Smooth muscle cell of the brain vasculature (primary cell): ENCODE data around the gene ZNF300.
"Not testable (repeated sequence)": the region's sequence is repeated elsewhere in the genome, so short reads cannot be mapped to it uniquely, and the experiment has no call there.

ENCODE experiments used
- DNase-seq: peaks from one replicate; pipeline ENCODE4 v3.0.0-alpha.2; 2012; ENCODE audit warnings: low read depth, low spot score

The ZNF300 gene

DNA sequence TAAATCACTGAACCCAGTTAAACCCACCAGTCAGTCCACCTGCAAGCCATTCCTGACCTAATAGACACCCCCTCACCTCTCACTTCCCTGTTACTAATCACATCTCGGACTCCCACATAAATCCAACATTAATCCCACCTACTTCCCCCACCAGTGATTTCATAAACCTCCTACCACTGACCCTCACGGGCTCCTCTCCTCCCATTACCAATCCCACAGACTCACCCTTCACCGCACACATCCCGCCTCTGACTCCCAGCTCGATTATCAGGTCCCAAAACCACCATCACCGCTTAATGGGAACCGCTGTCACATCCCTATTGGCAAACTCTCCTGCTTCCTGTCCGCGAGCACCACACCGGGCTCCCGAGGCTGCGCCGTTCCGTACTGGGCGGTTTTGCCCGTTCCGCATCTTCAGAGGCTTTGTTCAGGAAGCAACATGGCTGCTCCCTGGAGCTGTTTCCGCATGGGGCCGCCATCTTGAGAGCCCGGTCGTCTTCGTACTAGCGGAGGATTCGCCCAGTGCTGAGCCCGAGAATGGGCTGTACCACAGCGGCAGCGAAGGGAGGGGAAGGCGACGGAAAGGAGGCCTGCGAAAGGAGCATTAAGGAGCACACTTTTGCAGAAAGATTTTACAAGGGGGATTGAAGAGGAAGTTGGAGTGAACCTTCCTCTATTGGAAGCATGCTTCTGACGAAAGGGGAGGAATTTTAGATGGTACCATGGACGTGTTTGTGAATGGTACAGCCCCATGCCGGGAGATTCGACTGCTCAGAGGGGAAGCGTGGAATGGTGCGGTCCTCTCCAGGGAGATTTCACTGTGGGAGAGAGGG lies at the start of gene ZNF300:
ZNF300 (minus strand) TSS at position 502 of the 833 bp plus-strand sequence. CDS start 1,825 bp downstream, outside the sequence.
- peak; percentile 90 for DNase-seq

DNA sequence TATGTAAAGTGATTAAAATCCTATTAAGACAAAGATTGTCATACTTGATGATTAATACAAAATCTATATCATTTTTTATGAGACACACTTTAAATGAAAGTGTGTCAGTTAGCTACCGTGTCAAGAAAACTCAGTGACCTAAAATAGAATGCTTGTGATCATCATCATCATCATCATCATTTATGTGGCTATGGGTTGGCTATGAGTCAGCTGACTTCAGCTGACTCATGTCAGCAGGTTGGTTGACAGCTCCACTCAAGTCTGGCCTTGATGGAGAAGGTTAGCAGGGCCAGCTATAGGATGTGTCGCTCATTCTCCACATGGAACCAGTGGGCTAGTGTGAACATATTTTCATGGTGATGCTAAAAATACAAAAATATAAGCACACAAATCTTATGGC lies 43.8 kb upstream of the ZNF300 start:
- DNase-seq, result no peak

DNA sequence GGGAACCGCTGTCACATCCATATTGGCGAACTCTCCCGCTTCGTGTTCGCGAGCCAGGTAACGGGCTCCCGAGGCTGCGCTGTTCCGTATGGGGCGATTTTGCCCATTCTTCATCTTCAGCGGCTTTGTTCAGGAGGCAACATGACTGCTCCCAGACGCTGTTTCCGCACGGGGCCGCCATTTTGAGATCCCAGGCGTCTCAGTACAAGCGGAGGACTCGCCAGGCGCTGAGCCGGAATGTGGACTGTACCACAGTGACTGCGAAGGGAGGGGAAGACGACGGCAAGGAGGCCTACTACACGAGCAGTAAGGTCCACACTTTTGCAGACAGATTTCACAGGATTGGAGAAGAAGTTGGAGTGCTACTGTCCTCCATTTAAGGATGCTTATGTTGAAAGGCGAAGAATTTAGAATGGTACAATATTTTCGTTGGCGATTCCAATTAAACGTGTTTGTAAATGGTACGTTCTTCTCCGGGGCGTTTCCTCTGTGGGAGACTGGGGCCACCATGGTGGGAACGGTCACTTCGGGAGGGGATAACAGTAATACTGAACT lies 41.6 kb upstream of the ZNF300 start:
- peak; percentile 81 for DNase-seq

DNA sequence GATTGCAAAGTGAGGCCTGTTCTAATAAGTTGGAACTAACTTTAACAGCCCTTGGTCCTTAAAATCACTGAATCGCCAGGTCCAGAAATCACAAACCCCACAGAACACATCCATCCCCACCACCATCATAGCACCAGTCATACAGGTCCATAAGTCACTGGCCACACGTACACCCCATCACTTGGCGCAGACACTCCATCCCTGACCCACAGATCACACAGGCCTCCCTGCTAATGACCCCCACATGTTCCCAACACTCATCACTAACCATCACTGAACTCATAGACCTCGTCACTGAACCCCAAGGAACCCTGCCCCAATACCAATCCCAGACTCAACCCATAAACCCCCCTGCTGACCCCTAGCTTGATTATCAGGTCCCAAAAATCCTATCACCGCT lies 41.2 kb upstream of the ZNF300 start:
- DNase-seq, result no peak

DNA sequence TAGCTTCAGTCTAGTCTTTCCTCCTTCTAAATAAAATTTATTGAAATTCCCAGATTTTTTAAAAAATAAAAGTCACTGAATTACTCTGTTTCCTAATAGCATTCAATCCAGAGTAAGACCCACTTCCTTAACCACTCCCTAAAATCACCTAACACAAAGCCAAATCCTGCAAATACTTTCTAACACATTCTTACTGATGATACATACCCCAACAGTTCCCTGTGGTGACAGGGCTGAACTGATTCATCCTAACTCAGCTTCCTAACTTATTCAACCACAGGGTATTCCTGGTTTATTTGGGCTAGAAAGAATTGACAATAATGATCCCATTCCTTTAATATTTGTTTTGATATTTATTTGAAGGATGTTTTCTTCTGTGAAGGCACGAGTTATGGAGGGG lies 40.7 kb upstream of the ZNF300 start:
- no peak for DNase-seq

DNA sequence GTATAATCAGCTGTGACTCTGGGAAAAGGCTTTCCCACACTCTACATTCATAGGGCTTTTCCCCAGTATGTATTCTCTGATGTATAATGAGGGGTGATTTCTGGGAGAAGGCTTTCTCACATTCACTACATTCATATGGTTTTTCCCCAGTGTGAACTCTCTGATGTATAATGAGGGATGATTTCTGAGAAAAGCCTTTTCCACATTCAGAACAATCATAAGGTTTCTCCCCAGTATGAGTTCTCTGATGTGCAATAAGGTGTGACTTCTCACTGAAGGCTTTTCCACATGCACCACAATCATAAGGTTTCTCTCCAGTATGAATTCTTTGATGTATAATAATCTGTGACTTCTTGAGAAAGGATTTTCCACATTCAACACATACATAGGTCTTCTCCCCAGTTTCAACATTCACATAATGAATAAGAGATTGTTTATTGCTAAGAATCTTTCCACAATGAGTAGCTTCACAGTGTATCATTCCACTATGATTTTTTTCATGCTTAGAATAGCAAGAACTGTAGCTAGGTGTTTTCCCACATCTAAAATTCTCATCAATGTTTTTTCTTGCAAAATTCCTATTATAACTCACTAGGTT lies 26.7 kb upstream of the ZNF300 start:
- DNase-seq, result no peak

GRCh38 chr5:150918613-150919012 lies 13.8 kb upstream of the ZNF300 start:
- no peak for DNase-seq

DNA sequence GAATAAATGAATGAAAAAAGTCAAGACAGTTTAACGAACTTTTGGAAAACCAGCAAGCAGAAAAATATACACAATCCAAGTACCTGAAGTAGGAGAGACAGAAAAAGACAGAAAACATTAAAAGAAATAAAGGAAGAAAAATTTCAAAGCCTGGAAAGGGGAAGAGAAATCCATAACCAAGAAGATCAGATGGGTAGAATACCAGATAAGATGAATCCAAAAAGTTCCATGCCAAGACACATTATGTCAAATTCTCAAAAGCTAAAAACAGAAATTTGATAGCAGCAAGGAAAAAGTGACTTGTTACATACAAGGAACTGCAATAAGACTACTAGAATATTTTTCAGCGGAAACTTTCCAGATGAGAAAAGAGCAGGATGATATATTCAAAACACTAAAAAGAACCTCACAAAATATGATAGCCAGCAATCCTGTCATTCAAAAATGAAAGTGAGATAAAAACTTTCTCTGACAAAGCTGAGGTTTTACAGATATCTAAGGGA lies 7.6 kb upstream of the ZNF300 start:
- no peak for DNase-seq

DNA sequence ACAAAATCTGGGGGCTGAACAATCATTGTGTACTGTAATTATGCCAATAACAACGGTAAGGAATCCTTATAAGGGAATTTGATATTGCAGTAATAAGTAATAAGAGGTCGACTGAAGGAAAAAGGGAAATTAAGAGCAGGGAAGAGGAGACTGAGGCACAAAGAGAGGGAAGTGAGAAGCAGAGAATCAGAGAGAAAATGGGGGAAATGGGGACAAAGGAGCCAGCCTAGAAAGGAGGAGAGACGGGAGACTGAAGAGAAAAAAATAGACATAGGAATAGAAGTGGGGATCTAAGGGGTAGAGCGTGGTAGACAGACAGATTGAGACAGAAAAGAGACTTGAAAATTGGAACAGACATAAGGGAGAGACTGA lies 518 bp upstream of the ZNF300 start:
- DNase-seq, result no peak

DNA sequence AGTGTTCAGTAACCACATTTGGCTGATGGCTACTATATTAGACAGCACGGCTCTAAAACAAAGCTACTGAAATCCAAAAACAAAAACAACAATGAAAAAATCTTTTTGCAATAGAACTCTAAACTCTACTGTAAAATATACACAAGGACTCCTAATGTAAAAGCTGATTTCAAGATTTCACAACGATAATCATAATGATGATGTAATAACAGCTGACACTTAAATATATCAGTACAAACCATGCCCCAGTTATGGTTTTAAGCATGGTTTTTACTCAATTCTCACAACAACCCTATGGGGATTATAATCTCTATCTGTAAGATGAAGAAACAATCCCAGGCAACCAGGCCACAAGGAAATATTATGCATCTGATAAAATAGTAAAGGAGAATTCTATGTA lies 3.3 kb downstream of the ZNF300 start:
- DNase-seq, result no peak

GRCh38 chr5:150895431-150896428 lies 9.1 kb downstream of the ZNF300 start:
- no peak for DNase-seq

- DNase-seq, result no peak
These were observed 25.4 kb downstream of the ZNF300 start for GRCh38 chr5:150879358-150879757.

DNA sequence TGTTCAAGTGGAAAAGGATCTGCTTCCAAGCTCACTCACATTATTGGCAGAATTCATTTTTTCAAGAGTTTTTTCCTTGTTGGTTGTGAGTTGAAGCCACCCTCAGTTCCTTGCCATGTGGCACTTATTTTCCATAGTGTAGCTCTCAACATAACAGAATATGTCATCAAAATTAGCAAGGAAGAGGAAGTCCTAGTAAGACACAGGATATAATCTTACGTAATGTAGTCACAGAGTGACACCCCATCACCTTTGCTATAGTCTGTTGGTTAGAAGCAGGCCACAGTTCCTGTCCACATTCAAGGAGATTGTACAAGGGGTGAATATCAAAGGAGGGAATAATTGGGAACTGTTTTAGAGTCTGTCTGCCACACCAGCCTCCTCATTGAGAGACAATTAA lies 42.7 kb downstream of the ZNF300 start:
- no peak for DNase-seq

- no peak for DNase-seq
These were observed 44.4 kb downstream of the ZNF300 start for GRCh38 chr5:150860246-150860821.

DNA sequence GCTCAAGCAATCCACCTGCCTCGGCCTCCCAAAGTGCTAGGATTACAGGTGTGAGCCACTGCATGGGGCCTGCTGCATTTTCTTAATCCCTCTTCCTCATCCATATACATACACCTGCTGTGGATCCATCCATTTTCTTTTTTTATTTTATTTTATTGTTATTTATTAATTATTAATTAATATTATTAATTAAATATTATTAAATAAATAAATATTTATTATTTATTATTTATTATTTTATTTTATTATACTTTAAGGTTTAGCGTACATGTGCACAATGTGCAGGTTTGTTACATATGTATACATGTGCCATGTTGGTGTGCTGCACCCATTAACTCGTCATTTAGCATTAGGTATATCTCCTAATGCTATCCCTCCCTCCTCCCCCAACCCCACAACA lies 48.1 kb downstream of the ZNF300 start:
- not testable (repeated sequence) for DNase-seq

- DNase-seq, result no peak
These were observed 51.2 kb downstream of the ZNF300 start for GRCh38 chr5:150853561-150853960.

DNA sequence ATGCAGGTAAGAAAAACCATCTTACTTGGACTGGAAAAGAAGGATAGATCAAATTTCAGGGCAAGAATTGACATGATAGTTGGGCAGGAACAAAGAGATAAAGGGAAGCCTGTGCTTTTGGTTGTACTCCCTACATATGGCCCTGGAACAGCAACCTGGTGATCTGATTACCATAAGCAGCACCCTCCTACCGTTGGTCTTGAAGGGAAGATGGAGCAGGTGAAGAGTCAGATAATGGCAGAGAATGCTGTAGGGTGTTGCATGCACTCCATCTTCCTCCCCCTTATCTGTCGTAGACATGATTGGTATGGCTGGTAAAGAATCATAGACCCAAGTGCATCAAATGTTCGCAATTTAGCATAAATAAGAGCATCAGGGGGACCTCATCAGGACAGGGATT lies 53.7 kb downstream of the ZNF300 start:
- DNase-seq, result no peak

GRCh38 chr5:150848271-150848670 lies 56.5 kb downstream of the ZNF300 start:
- DNase-seq, result no peak

- DNase-seq, result no peak
These were observed 57.5 kb downstream of the ZNF300 start for GRCh38 chr5:150847334-150847695.

DNA sequence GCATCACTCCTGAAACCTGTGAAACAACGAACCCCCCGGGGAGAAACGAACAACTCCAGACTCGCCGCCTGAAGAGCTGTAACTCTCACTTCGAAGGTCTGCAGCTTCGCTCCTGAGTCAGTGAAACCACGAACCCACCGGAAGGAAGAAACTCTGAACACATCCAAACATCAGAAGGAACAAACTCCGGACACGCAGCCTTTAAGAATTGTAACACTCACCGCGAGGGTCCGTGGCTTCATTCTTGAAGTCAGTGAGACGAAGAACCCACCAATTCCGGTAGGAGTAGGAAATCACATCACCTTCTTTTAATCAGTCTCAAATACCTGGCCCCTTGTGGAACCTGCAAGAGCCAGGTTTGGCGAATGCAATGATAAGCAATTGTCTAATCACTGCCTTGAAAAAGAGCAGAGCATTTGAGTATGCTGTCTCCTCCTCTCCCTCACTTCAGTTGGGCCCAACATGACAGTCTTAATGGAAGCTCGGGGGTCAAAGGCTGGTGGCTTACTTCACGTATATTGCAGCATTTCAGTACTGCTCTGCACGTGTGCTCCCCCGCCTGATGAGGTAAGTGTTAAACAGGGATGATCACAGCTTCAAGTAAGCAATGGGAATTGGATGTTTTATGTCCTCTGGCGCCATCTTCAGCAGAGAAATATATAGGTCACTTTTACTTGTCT lies 58.0 kb downstream of the ZNF300 start:
- peak; percentile 40 for DNase-seq

GRCh38 chr5:150846308-150846653 lies 58.5 kb downstream of the ZNF300 start, which contains the start of gene IRGM:
IRGM (plus strand) TSS chr5:150846521; CDS start chr5:150848124, 1,603 bp downstream.
- not testable (repeated sequence) for DNase-seq
